ENCODE results near the gene MRPS27.
"Not testable (repeated sequence)": the region's sequence is repeated elsewhere in the genome, so short reads cannot be mapped to it uniquely, and the experiment has no call there.

The MRPS27 gene

DNA sequence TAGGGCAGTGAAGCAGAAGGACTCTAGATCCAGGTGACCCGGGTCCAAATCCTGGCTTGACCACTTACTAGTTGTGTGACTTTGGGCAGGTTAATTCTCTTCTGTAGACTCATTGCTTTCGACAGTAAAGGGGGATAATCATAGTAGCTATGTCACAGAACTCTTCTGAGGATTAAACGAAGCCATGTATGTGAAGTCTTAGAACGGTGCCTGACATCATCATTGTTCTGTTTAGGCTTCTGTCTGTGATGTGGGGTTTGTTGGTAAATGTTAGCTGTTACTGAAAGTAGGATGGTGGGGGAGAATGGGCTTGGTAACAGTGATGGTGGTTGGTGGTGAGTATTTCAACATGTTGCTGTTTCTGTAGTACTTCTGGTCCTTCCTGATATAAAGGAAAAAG, 139.1 kb downstream of the MRPS27 start:
- Mint-ChIP-seq H3K36me3 (ENCODE audit: insufficient read depth) (no peaks in the 10 kb centered on the region), H3K4me3 (no peak overlapping the region), H3K4me1 (ENCODE audit: low read depth in 2 of 2) (no peaks in the 10 kb centered on the region), H3K9me3 (no peaks in the 10 kb centered on the region), H3K27ac (no peak overlapping the region), H3K27me3 (peaks cover 77 to 98% of the 10 kb centered on the region in 2 donors)
- DNase-seq (no peak), ATAC-seq (replicated peaks) (no peak)

DNA sequence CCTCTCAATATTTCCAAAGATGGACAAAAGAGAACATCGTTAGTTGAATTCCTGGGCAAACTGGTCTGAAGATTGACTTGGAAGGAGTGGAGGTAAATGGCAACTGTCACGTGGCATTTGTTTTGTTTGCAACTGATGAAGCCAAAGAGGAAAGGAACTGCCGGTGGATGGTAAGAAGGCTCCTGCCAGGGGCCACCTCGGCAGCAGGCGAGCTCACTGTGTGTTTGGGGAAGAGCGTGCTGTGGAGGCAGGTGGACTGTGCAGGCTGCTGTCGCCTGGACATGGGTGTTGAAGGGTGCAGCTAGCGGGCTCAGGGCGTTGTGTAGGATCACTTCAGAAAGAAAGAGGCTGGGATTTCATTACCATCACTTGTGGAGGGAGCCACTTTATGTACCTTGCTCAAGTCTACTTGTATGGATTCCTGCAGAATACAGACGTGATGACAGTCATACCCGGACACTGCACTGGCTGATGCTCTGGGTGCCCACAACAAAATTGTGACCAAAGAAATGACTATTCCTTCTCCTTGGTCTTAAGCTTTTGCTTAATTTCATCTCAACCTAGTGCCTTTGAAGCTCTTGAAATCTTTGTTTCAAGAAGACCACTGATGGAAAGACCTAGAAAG, 140.1 kb downstream of the MRPS27 start:
- DNase-seq (no peak), ATAC-seq (replicated peaks) (no peak)
- no peaks in the 10 kb centered on the region for H3K9me3 Mint-ChIP-seq
- H3K27me3 Mint-ChIP-seq = peaks cover 77 to 98% of the 10 kb centered on the region in 2 donors
- no peak overlapping the region for H3K27ac Mint-ChIP-seq
- no peak overlapping the region for H3K4me3 Mint-ChIP-seq
- H3K4me1 Mint-ChIP-seq (ENCODE audit: low read depth in 2 of 2) = no peaks in the 10 kb centered on the region
- H3K36me3 Mint-ChIP-seq (ENCODE audit: insufficient read depth) = no peaks in the 10 kb centered on the region

DNA sequence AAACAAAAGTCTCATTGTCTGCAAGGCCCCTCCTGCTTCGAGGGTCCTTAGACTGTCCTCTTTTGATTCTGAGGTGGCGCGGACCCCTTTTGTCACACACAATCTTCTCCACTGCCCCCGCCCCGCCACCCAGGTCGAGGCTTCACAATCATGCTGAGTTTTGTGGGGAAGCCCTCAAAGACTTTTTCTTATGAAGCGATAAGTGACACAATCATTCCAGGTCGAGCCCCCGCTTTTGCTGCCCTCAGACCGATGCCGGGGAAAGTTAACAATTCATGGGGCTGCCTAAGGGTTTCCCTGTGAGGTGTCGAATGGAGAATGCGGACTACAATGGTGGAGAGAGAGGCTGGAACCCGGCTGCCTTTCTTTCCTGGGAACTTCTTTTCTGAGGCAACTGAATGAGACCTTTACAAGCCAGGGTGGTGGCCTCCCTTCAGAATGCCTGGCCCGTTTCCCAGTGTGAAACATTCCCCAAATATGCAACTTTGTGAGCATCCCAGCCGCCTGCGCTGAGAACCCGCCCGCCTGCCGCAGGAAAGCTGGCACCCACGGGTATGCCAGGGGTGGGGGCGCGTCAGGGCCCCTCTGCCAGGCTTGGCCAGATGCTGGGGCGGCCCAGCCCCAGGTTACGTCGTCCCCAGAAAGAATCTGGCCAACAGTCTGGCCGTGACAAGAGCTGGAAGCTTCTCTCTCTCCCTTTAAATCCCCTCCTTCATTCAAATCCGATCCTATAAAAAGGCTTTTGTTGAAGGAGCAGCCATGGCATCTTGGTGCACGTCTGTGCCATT, 140.8 kb downstream of the MRPS27 start:
- ATAC-seq (replicated peaks) (no peak), DNase-seq (no peak)
- Mint-ChIP-seq H3K4me3 (no peak overlapping the region), H3K27me3 (peaks cover 73 to 95% of the 10 kb centered on the region in 2 donors), H3K27ac (no peak overlapping the region), H3K9me3 (no peaks in the 10 kb centered on the region), H3K4me1 (ENCODE audit: low read depth in 2 of 2) (no peaks in the 10 kb centered on the region), H3K36me3 (ENCODE audit: insufficient read depth) (no peaks in the 10 kb centered on the region)

DNA sequence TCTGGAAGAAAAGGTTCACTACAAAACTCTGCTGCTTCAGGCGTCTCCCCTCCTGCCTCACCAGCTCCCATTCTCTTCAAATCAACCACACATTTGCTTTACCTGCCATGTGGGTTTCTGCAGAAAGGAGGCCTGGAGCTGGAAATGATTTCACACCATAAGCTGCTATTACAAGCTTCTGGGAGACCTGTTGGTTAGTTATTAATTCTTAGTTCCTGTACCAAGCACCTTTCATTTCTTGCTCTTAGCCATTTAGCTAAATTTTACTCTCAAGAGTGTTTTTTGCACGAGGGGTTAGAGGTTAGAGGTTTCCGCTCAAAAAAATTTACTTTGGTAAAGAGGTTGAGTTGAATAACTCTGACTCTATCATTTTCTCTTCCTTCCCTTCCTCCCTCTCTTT, 142.5 kb downstream of the MRPS27 start:
- H3K4me3 Mint-ChIP-seq = no peak overlapping the region
- H3K27me3 Mint-ChIP-seq = peaks cover 60 to 92% of the 10 kb centered on the region in 2 donors
- no peaks in the 10 kb centered on the region for H3K9me3 Mint-ChIP-seq
- no peak overlapping the region for H3K27ac Mint-ChIP-seq
- no peaks in the 10 kb centered on the region for H3K36me3 Mint-ChIP-seq (ENCODE audit: insufficient read depth)
- H3K4me1 Mint-ChIP-seq (ENCODE audit: low read depth in 2 of 2) = no peaks in the 10 kb centered on the region
- DNase-seq (no peak), ATAC-seq (replicated peaks) (no peak)

DNA sequence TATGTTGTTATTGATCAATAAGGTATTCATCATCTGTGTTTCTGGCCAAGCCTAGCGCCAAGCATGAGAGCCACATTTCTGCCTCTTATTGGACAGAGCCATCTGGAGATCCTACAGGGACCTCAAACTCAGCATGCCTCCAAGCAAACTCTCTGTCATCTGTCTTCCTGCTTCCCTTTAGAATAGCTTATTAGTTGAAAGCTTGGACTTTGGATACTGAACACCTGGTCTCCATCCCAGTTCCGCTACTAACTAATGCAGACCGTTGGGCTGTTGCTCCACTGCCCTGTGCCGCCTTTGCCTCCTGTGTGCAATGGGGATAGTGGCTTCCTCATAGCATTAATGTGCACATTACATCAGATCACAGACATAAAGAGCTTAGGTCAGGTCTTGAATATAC, 147.3 kb downstream of the MRPS27 start:
- no peak for ATAC-seq (replicated peaks)
- peaks cover 42 to 86% of the 10 kb centered on the region in 2 donors for H3K27me3 Mint-ChIP-seq
- no peak for DNase-seq
- H3K9me3 Mint-ChIP-seq = no peaks in the 10 kb centered on the region
- H3K36me3 Mint-ChIP-seq (ENCODE audit: insufficient read depth) = no peaks in the 10 kb centered on the region
- H3K4me1 Mint-ChIP-seq (ENCODE audit: low read depth in 2 of 2) = no peaks in the 10 kb centered on the region
- H3K4me3 Mint-ChIP-seq = no peak overlapping the region
- H3K27ac Mint-ChIP-seq = no peak overlapping the region

DNA sequence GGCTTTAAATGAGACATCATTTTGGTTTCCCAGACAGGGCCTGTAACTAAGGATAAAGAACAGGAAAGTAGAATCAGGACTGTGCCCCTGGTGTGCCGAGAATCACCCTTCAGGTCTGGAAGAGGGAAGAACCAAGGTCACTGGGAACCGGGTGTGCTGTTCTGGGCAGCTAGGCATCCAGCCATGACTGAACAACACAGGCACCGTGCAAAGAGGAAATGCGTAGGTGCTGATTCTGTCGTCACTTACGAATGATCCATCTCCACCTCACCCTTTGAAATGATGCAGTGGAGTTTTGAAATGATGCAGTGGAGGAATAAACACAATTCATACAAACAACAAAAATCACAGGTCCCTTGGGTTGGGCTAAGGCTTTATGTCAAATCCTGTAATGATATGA, 148.4 kb downstream of the MRPS27 start:
- Mint-ChIP-seq H3K4me1 (ENCODE audit: low read depth in 2 of 2) (no peaks in the 10 kb centered on the region), H3K4me3 (no peak overlapping the region), H3K27ac (no peak overlapping the region), H3K27me3 (peaks cover 50 to 84% of the 10 kb centered on the region in 2 donors), H3K36me3 (ENCODE audit: insufficient read depth) (no peaks in the 10 kb centered on the region), H3K9me3 (no peaks in the 10 kb centered on the region)
- DNase-seq = no peak
- ATAC-seq (replicated peaks) = peak; percentile 27

DNA sequence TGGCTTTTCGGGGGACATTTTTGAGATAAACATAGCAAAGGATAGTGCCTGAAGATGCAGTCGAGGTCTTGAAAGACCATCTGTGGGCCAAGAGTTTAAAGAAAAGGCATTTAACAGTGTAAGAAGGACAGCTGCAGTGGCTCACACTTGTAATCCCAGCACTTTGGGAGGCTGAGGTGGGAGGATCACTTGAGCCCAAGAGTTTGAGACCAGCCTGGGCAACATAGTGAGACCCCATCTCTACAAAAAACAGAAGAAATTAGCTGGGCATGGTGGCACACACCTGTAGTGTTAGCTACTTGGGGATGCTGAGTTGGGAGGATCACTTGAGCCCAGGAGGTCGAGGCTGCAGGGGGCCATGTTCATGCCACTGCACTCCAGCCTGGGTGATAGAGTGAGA, 148.9 kb downstream of the MRPS27 start:
- H3K9me3 Mint-ChIP-seq; ATAC-seq (replicated peaks); H3K27ac Mint-ChIP-seq; H3K4me1 Mint-ChIP-seq (ENCODE audit: low read depth in 2 of 2); DNase-seq; H3K36me3 Mint-ChIP-seq (ENCODE audit: insufficient read depth); H3K4me3 Mint-ChIP-seq: not testable (repeated sequence)
- H3K27me3 Mint-ChIP-seq = peaks cover 49 to 84% of the 10 kb centered on the region in 2 donors

DNA sequence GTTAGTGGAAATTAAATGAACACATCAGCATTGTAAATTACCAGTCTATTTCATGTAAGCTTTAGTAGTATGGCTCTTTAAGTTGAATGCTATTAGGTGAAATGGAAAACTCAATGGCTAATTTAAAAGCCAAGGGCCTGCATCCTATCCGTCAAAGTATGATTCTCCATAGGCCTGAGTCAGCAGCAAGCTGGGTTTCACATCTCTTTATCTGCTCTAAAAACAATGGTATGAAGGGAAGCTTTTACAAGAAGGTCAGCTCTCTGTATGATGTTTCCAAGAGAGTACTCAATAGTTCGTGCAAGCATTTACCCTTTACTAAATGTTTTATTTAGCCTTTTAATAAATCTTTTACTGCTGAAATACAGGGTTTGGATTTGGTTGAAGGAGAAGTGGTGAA, 149.9 kb downstream of the MRPS27 start:
- Mint-ChIP-seq H3K27ac (no peak overlapping the region), H3K9me3 (no peaks in the 10 kb centered on the region), H3K36me3 (ENCODE audit: insufficient read depth) (no peaks in the 10 kb centered on the region), H3K4me3 (no peak overlapping the region), H3K4me1 (ENCODE audit: low read depth in 2 of 2) (no peaks in the 10 kb centered on the region), H3K27me3 (peaks cover 38 to 78% of the 10 kb centered on the region in 2 donors)
- DNase-seq = no peak
- no peak for ATAC-seq (replicated peaks)
